Activated CD4-positive, alpha-beta T cell treated with anti-CD3 and anti-CD28 coated beads, Interleukin-2, amount 10 ng/mL, durations not matched to agents 24 days and 14 days (primary cell): ENCODE results near the gene SCOC. TPM values are rescaled to one million over a fixed set of nuclear protein-coding genes. Genes with fewer than 3 reads are reported as not detected.

ENCODE experiments used
- total RNA-seq: library from RNA; stranded (reverse); gene quantifications from 2 replicates; pipeline ENCODE4 v1.2.3, GENCODE V29; 2022

The SCOC gene
- total RNA-seq, 1 donor from 2014 or later = 33.8 TPM

Other genes with a start within 250 kb of the SCOC start
- gene MAML3, start 219.5 kb upstream of the SCOC start, total RNA-seq = 0.52 and 0.54 TPM in 2 replicates
- not detected in 2 replicates for gene CLGN, start 54.0 kb downstream of the SCOC start, total RNA-seq
- gene MGAT4D, start 124.6 kb downstream of the SCOC start, total RNA-seq = not detected in 2 replicates
- 10.5 and 12.3 TPM in 2 replicates for gene ELMOD2, start 150.5 kb downstream of the SCOC start, total RNA-seq
- gene UCP1, start 195.3 kb downstream of the SCOC start, total RNA-seq = not detected in 2 replicates